MM.1S (cell line): Measurements from ENCODE around the gene SUN5.

ENCODE experiments used
- DNase-seq: peaks from one replicate; pipeline ENCODE4 v3.0.0-alpha.2; 2015
- H2AFZ ChIP-seq: fragments of 300-600 bp; sonication (generic); 2 replicates; pipeline ENCODE4 v1.6.0; 2016; ENCODE audit warnings: antibody characterized with exemption, low read length
- H3F3A ChIP-seq: fragments of 300-600 bp; sonication (generic); 2 replicates; pipeline ENCODE4 v1.6.1; 2016; ENCODE audit warnings: mild to moderate bottlenecking, antibody characterized with exemption, low read length, moderate library complexity, mixed read lengths; ENCODE audit not compliant: insufficient read depth
- H3K27ac ChIP-seq: fragments of 300-600 bp; sonication (generic); 2 replicates; pipeline ENCODE4 v1.5.1; 2016; ENCODE audit warnings: mild to moderate bottlenecking, low read length
- H3K27me3 ChIP-seq: fragments of 300-600 bp; sonication (generic); replicated peaks from 2 replicates; pipeline ENCODE4 v1.6.0; 2016; ENCODE audit warnings: low read length; ENCODE audit not compliant: insufficient read depth
- H3K36me3 ChIP-seq: fragments of 300-600 bp; sonication (generic); replicated peaks from 2 replicates; pipeline ENCODE4 v1.6.1; 2016; ENCODE audit warnings: mild to moderate bottlenecking, low read length, mixed read lengths; ENCODE audit not compliant: insufficient read depth
- H3K4me1 ChIP-seq: fragments of 300-600 bp; sonication (generic); 2 replicates; pipeline ENCODE4 v1.6.1; 2016; ENCODE audit warnings: low read length, mixed read lengths
- H3K4me2 ChIP-seq: fragments of 300-600 bp; sonication (generic); 2 replicates; pipeline ENCODE4 v1.6.0; 2016; ENCODE audit warnings: low read depth, low read length
- H3K4me3 ChIP-seq: fragments of 300-600 bp; sonication (generic); 2 replicates; pipeline ENCODE4 v1.5.1; 2016; ENCODE audit warnings: low read length, mixed read lengths
- H3K79me2 ChIP-seq: fragments of 300-600 bp; sonication (generic); 2 replicates; pipeline ENCODE4 v1.6.1; 2016; ENCODE audit warnings: mixed run types, low read length, mixed read lengths
- H3K9ac ChIP-seq: fragments of 300-600 bp; sonication (generic); 2 replicates; pipeline ENCODE4 v1.6.1; 2016; ENCODE audit warnings: low read length, mixed read lengths
- H3K9me2 ChIP-seq: fragments of 300-600 bp; sonication (generic); replicated peaks from 2 replicates; pipeline ENCODE4 v1.6.1; 2016; ENCODE audit warnings: mild to moderate bottlenecking, low read length, mixed read lengths; ENCODE audit not compliant: insufficient read depth
- H3K9me3 ChIP-seq: fragments of 300-600 bp; sonication (generic); replicated peaks from 2 replicates; pipeline ENCODE4 v1.6.1; 2016; ENCODE audit warnings: mild to moderate bottlenecking, low read length, mixed read lengths; ENCODE audit not compliant: insufficient read depth
- H4K20me1 ChIP-seq: fragments of 300-600 bp; sonication (generic); 2 replicates; pipeline ENCODE4 v1.6.1; 2016; ENCODE audit warnings: mild to moderate bottlenecking, low read length, moderate library complexity, mixed read lengths; ENCODE audit not compliant: insufficient read depth
- EZH2 ChIP-seq: fragments of 300-600 bp; sonication (generic); optimal IDR thresholded peaks from 2 replicates; pipeline ENCODE3; 2017; ENCODE audit warnings: low read depth, mild to moderate bottlenecking, antibody characterized with exemption, low read length, mixed read lengths
- EZH2phosphoT487 ChIP-seq: fragments of 300-600 bp; sonication (generic); IDR thresholded peaks from 2 replicates; pipeline ENCODE4 v1.6.1; 2018; ENCODE audit warnings: antibody characterized with exemption, low read length
- TF ChIP-seq, protein P1 (sequence below): fragments of 300-600 bp; sonication (generic); IDR thresholded peaks from 2 replicates; pipeline ENCODE4 v1.5.1; 2016; ENCODE audit warnings: antibody characterized with exemption, low read length, mixed read lengths

SUN5 gene

DNA sequence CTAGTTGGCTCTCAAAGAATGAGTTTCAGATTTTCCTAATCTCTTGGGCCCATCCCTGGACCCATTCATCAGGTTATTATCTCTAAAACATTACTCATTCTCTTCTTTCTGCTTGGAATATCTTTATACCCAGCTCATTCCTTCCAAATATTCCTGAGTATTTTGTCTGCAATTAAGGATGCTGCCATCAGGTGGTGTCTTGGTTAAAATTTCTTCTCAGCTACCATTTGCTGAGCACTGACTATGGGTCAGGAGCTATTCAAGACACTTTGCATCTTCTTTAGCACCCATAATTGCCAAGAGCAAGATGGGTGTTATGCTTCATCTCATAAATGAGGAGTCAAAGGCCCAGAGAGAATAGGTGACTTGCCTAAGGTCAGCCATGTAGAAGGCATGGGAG lies 8.4 kb downstream of the SUN5 start:
- no peaks in the 10 kb centered on the region for H3K79me2 ChIP-seq
- no peak overlapping the region for H3K4me2 ChIP-seq
- peaks cover 14% of the 10 kb centered on the region for H3K4me1 ChIP-seq
- 0 out of 2 replicates have a peak, but pooled peaks cover 7% of the 10 kb centered on the region for H3F3A ChIP-seq
- H3K4me3 ChIP-seq: no peak overlapping the region
- H3K36me3 ChIP-seq: no peaks in the 10 kb centered on the region
- H3K9ac ChIP-seq: no peak overlapping the region
- no peaks in the 10 kb centered on the region for H3K27me3 ChIP-seq
- H2AFZ ChIP-seq: no peak overlapping the region
- no peak overlapping the region for H3K27ac ChIP-seq
- no peak for TF ChIP-seq EZH2
- TF ChIP-seq, protein P1, sequence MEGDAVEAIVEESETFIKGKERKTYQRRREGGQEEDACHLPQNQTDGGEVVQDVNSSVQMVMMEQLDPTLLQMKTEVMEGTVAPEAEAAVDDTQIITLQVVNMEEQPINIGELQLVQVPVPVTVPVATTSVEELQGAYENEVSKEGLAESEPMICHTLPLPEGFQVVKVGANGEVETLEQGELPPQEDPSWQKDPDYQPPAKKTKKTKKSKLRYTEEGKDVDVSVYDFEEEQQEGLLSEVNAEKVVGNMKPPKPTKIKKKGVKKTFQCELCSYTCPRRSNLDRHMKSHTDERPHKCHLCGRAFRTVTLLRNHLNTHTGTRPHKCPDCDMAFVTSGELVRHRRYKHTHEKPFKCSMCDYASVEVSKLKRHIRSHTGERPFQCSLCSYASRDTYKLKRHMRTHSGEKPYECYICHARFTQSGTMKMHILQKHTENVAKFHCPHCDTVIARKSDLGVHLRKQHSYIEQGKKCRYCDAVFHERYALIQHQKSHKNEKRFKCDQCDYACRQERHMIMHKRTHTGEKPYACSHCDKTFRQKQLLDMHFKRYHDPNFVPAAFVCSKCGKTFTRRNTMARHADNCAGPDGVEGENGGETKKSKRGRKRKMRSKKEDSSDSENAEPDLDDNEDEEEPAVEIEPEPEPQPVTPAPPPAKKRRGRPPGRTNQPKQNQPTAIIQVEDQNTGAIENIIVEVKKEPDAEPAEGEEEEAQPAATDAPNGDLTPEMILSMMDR: peak; percentile 14; the same call in 1 of the 2 replicates
- DNase-seq: no peak
- H4K20me1 ChIP-seq: no peaks in the 10 kb centered on the region
- H3K9me2 ChIP-seq: no peaks in the 10 kb centered on the region
- no peaks in the 10 kb centered on the region for H3K9me3 ChIP-seq

DNA sequence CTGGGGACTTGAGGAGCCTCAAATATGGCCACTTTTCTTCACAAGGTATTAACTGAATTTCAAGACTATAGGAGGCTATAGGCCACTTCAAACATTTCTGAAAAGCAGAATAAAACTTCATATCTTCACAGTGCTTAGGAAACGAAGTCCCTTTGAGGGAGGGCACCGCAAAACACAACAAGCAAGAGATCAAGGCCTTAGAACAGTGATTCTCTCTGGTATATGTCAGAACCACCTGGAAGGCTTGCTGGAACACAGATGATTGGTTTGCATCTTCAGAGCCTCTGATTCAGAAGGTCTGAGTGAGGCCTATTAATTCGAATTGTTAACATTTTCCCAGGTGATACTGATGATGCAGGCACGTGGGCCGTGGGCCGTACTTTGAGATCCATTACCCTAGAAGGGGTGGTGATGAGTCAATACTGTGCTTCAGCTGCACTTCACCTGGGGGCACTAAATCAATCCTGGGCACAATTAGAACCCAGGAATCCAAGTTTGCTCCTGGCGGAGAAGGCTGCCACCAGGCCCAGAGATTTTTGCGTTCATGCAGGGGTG lies 10.7 kb downstream of the SUN5 start:
- Histone ChIP-seq H3K4me3 (no peak overlapping the region), H3K36me3 (no peaks in the 10 kb centered on the region), H2AFZ (no peak overlapping the region), H3K9me3 (no peaks in the 10 kb centered on the region), H3K4me2 (no peak overlapping the region), H3K9me2 (no peaks in the 10 kb centered on the region), H3K79me2 (no peaks in the 10 kb centered on the region), H3K27ac (no peak overlapping the region), H3K4me1 (peaks cover 14% of the 10 kb centered on the region), H3K27me3 (no peaks in the 10 kb centered on the region), H4K20me1 (no peaks in the 10 kb centered on the region), H3K9ac (no peak overlapping the region), H3F3A (0 out of 2 replicates have a peak, but pooled peaks cover 7% of the 10 kb centered on the region)
- DNase-seq: no peak
- no peak for TF ChIP-seq EZH2
- TF ChIP-seq EZH2phosphoT487: no peak

DNA sequence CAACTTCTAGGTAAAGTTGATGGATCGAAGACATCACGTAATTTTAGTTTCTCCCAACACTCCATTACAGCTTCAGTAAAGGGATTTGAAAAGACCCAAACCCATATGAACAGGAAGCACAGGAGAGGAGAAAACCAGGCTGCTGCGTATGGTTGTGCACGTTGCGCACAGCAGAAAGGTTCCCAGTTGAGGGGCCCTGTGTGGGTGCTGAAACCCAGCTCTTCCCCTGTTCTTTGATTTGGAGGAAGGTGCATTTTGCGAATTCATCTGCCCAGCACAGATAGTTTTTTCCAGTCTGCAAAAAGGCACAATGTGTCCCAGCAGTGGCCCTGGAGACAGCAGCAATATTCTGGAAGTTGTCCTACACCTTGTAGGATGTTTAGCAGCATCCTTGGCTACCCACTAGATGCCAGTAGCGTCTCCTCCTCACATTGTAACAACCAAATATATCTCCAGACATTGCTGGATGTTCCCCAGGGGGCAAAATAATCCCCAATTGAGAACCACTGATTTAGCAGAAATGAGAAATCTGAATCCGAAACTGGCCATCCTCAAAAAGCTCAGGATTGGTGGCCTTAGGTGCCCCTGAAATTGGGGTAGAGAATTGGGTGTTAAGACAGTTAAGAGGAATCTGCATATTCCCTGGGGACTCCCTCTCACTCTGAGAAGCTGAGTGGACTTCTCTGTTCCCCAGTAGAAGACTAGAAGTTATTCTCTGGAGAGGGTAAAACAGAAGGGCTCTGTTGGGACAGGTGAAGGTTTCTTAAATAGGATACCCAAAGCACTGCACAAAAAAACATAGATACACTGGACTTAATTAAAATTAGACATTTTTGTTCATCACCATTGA lies 12.2 kb downstream of the SUN5 start:
- no peak for TF ChIP-seq EZH2
- TF ChIP-seq, protein P1: no peak
- Histone ChIP-seq H2AFZ (no peak overlapping the region), H4K20me1 (no peaks in the 10 kb centered on the region), H3K9ac (no peak overlapping the region), H3K4me3 (no peak overlapping the region), H3F3A (0 out of 2 replicates have a peak, but pooled peaks cover 3% of the 10 kb centered on the region), H3K36me3 (no peaks in the 10 kb centered on the region), H3K79me2 (no peaks in the 10 kb centered on the region), H3K9me2 (no peaks in the 10 kb centered on the region), H3K27ac (no peak overlapping the region), H3K4me1 (peaks cover 5% of the 10 kb centered on the region), H3K9me3 (no peaks in the 10 kb centered on the region), H3K4me2 (no peak overlapping the region), H3K27me3 (no peaks in the 10 kb centered on the region)
- no peak for DNase-seq

DNA sequence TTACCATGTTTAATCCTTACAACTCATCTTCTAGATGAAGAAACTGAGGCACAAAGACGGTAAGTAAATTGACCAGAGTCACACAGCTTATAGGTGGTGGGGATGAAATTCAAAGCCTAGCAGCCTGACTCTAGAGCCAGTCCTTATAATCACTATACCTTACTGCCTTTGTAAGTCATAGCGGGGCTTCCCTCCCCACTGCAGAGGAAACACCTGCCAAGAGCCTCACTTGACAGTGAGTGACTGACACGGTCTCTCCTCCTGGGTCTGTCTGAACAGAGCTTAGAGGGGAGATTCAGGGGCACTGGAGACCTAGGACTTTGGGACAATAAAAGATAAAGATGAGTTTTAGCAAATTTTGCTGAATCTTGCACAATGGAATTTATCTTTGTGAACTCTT lies 12.8 kb downstream of the SUN5 start:
- Histone ChIP-seq H2AFZ (no peak overlapping the region), H3K36me3 (no peaks in the 10 kb centered on the region), H3K27me3 (0 out of 2 replicates have a peak, but pooled peaks cover 3% of the 10 kb centered on the region), H3K4me1 (no peaks in the 10 kb centered on the region), H3K27ac (no peak overlapping the region), H4K20me1 (no peaks in the 10 kb centered on the region), H3K9me3 (no peaks in the 10 kb centered on the region), H3K4me3 (no peak overlapping the region), H3K4me2 (no peak overlapping the region), H3F3A (no peaks in the 10 kb centered on the region), H3K9ac (no peak overlapping the region), H3K79me2 (no peaks in the 10 kb centered on the region), H3K9me2 (no peaks in the 10 kb centered on the region)
- no peak for TF ChIP-seq EZH2
- TF ChIP-seq EZH2phosphoT487: no peak
- TF ChIP-seq, protein P1: no peak
- no peak for DNase-seq
